Activated CD8-positive, alpha-beta T cell treated with anti-CD3 and anti-CD28 coated beads for 36 hours (primary cell): ENCODE data around the gene INAFM1. TPM values are rescaled to one million over a fixed set of nuclear protein-coding genes. Genes with fewer than 3 reads are reported as not detected.

Experiments used
- ATAC-seq: fragments of 200-7000 bp; cut with Tn5 transposase; one replicate; pipeline ENCODE4 v1.10.0; 2021; ENCODE audit warnings: mild to moderate bottlenecking, moderate library complexity
- CTCF ChIA-PET: fragments of 350-600 bp; sonication (Branson Sonifier 250); formaldehyde crosslinking; loops from one replicate; lab custom pipeline; 2021; ENCODE audit warnings: antibody characterized with exemption; lab: Charles Lee
- POLR2A ChIA-PET: fragments of 350-600 bp; sonication (Branson Sonifier 250); formaldehyde crosslinking; loops from one replicate; lab custom pipeline; 2021; ENCODE audit warnings: antibody characterized with exemption; lab: Charles Lee
- DNase-seq: peaks from one replicate; pipeline ENCODE4 v3.0.0-alpha.2; 2020
- H3K27ac Mint-ChIP-seq: one replicate; pipeline ENCODE4 v1.8.0; 2021; ENCODE audit warnings: mild to moderate bottlenecking, mixed read lengths
- H3K27me3 Mint-ChIP-seq: one replicate; pipeline ENCODE4 v1.8.0; 2021; ENCODE audit warnings: mixed read lengths
- H3K36me3 Mint-ChIP-seq: one replicate; pipeline ENCODE4 v1.8.0; 2021; ENCODE audit warnings: low read depth, mixed read lengths
- H3K4me1 Mint-ChIP-seq: one replicate; pipeline ENCODE4 v1.8.0; 2021; ENCODE audit warnings: low read depth, mixed read lengths
- H3K4me3 Mint-ChIP-seq: one replicate; pipeline ENCODE4 v1.8.0; 2021; ENCODE audit warnings: mild to moderate bottlenecking, moderate library complexity, mixed read lengths
- H3K9me3 Mint-ChIP-seq: one replicate; pipeline ENCODE4 v1.8.0; 2021; ENCODE audit warnings: mixed read lengths
- intact Hi-C: fragments of 100-400 bp; cut with micrococcal nuclease; formaldehyde crosslinking; loops from one replicate; pipeline ENCODE4 v1.10.0; 2022
- total RNA-seq, 2 experiments: library from RNA; stranded (reverse); gene quantifications; one replicate each; pipeline ENCODE4 v1.2.3, GENCODE V29; 2021
- TF ChIP-seq, protein P1 (sequence below): fragments of 200-600 bp; IDR thresholded peaks from one replicate; pipeline ENCODE4 v1.8.0; 2022; ENCODE audit warnings: antibody characterized with exemption, mild to moderate bottlenecking

The INAFM1 gene
- 10 to 100 TPM; 11.4 to 12.7 TPM for total RNA-seq

DNA sequence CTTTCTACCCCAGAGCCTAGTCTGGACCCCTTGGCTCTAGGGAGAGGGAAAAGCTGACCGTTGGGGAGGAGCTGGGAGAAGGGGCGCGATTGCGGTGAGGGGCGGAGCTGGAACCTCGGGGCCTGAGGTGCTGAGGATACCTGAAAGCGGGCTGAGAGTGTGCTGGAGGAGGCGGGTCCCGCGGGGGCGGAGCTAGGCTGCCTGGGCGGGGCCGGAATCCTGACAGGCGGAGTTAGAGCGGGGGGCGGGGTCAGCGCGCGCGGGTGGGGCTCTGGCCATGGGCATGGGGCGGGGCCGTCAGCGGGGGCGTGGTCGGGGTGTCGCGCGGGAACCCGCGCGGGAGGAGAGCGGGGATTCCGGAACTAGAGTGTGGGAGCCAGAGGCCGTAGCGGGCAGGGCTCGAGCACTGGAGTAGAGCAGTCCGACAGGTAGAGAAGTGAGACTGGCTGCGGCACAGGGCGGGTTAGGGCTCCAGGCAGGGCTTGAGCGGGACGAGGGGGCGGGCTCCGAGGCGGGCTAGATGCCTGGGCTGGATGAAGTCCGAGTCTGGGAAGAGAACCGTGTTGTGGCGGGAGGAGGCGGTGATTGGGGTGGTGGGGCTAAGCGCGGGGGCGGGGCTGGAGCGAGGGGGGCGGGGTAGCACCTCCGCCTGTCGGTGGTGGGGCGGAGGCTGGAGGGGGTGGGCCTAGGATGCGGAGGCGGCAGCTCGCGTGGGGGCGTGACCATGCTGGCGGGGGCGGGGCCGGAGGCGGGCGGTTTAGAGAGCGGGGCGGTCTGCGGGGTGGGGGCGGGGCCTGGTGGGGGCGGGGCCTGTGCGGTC, at the start of gene INAFM1:
TSS of gene INAFM1 (plus strand) at position 815 of the 820 bp plus-strand sequence. CDS start 35 bp downstream, outside the sequence.
- TF ChIP-seq, protein P1, sequence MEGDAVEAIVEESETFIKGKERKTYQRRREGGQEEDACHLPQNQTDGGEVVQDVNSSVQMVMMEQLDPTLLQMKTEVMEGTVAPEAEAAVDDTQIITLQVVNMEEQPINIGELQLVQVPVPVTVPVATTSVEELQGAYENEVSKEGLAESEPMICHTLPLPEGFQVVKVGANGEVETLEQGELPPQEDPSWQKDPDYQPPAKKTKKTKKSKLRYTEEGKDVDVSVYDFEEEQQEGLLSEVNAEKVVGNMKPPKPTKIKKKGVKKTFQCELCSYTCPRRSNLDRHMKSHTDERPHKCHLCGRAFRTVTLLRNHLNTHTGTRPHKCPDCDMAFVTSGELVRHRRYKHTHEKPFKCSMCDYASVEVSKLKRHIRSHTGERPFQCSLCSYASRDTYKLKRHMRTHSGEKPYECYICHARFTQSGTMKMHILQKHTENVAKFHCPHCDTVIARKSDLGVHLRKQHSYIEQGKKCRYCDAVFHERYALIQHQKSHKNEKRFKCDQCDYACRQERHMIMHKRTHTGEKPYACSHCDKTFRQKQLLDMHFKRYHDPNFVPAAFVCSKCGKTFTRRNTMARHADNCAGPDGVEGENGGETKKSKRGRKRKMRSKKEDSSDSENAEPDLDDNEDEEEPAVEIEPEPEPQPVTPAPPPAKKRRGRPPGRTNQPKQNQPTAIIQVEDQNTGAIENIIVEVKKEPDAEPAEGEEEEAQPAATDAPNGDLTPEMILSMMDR, result no peak
- CTCF ChIA-PET, result interaction anchor here (1.0 to 3.7 kb wide), 7 partner anchors 11 to 151 kb away, joined by 3 to 22 read pairs (median 10); no protein-coding TSS in a partner anchor
- intact Hi-C loops, result no loop called here
- DNase-seq (peak; percentile 100), ATAC-seq (peak; percentile 80)
- H3K27me3 Mint-ChIP-seq, result no peaks in the 10 kb centered on the region
- no peaks in the 10 kb centered on the region for H3K9me3 Mint-ChIP-seq
- peaks cover 26% of the 10 kb centered on the region for H3K4me1 Mint-ChIP-seq
- POLR2A ChIA-PET, result interaction anchor here (0.7 to 3.9 kb wide), 12 partner anchors 9 to 154 kb away, joined by 3 to 33 read pairs (median 4); partner anchors contain the start of gene CCDC9
- peak within 1 kb of the TSS; percentile 92 for H3K4me3 Mint-ChIP-seq
- H3K36me3 Mint-ChIP-seq, result peaks cover 7% of the 10 kb centered on the region
- peak within 1 kb of the TSS; percentile 99 for H3K27ac Mint-ChIP-seq

DNA sequence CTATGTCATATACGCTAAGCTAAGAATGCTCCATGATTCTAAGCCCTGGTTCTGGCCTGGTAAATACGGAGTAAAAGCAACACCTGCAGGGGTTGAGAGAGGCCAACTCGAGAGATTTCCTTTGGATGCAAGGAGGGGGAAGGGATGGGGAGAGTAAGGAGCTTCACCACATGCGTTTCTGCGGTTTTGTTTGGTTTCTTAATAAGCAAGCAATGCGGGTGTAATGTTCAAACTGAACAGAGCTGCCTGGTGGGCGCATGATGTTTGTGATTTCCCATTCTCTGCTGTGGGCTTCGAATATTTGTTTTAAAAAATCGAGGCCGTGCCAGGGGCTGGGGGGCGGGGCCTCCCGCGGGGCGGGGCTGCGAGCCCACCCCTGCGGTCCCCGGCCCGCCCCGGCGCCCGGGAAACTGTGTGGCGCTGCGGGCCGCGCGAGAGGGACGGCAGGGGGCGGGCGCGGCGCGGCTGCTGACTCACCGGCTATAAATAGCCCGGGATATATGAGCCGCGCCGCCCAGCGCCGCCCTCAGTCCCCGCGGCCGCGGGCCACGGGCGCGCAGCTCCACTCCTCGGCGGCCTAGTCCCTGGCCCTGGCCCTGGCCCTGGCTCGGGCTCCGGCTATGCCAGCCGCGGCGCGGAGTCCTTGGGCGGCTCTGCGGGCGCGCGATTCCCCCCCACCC, 48.8 kb upstream of the INAFM1 start:
- intact Hi-C loops, result loop anchor here (5.0 kb wide), 1 partner anchor 39 kb away; no protein-coding TSS in a partner anchor
- peaks cover 8% of the 10 kb centered on the region for H3K4me1 Mint-ChIP-seq
- TF ChIP-seq, protein P1, result peak; percentile 49
- peaks cover 17% of the 10 kb centered on the region for H3K36me3 Mint-ChIP-seq
- CTCF ChIA-PET, result interaction anchor here (0.7 to 6.5 kb wide), 13 partner anchors 9 to 116 kb away, joined by 3 to 68 read pairs (median 4); no protein-coding TSS in a partner anchor
- H3K27ac Mint-ChIP-seq, result peak overlapping the region; percentile 72
- H3K27me3 Mint-ChIP-seq, result no peaks in the 10 kb centered on the region
- no peaks in the 10 kb centered on the region for H3K9me3 Mint-ChIP-seq
- ATAC-seq (peak; percentile 63), DNase-seq (peak; percentile 86)
- peak overlapping the region; percentile 82 for H3K4me3 Mint-ChIP-seq
- POLR2A ChIA-PET, result interaction anchor here (0.5 to 4.0 kb wide), 23 partner anchors 10 to 124 kb away, joined by 3 to 38 read pairs (median 6); partner anchors contain the start of genes CCDC9 and ZC3H4

DNA sequence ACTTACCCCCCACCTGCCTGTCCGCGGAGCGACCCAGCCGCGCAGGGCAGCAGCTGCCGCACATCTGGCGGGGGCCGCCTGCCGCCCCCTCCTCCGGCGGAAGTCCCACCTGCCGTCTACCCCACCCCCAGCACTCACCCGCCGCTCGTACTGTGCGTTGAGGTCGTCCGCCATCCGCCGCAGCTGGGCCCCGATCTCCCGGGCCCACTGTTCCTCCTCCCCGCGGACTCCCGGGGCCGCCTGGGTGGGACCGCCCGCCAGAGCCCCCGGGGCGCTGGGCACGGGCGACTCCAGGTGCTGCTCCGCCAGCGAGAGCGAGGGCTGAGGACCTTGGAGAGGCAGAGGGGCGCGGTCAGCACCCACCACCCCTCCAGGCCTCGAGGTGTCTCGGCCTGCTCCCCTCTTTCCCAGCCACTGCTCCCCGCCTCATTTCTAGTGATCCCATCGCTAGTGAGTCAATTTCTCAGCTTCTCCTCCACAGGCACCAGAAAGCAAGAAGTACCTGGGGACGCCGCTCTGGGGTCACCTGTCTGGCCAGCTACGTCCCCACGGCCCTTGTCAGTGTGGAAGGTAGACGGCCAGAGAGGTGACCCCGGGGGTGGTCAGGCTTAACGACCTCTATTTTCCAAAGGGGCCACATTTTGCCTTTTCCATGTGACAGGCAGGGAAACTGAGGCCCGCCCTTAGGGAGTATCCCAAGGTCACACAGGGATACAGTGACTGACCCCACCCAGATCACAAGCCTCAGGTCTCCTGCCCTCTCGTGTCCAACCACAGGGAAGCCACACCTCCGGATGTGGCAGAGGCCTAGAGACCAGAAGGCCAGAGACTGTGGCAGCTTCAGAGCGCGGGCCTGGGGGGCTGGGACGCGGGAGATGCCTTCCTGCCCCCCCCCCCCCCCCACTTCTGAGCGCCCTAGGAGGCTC, 48.0 kb upstream of the INAFM1 start:
- H3K27ac Mint-ChIP-seq, result peak overlapping the region; percentile 93
- POLR2A ChIA-PET, result interaction anchor here (0.7 to 4.0 kb wide), 21 partner anchors 11 to 84 kb away, joined by 3 to 38 read pairs (median 6); partner anchors contain the start of gene CCDC9
- H3K4me1 Mint-ChIP-seq, result peaks cover 13% of the 10 kb centered on the region
- DNase-seq (peak; percentile 85), ATAC-seq (peak; percentile 8)
- peaks cover 17% of the 10 kb centered on the region for H3K36me3 Mint-ChIP-seq
- peak overlapping the region; percentile 82 for H3K4me3 Mint-ChIP-seq
- no peaks in the 10 kb centered on the region for H3K27me3 Mint-ChIP-seq
- CTCF ChIA-PET, result interaction anchor here (0.7 to 6.5 kb wide), 10 partner anchors 10 to 101 kb away, joined by 3 to 68 read pairs (median 6); no protein-coding TSS in a partner anchor
- TF ChIP-seq, protein P1, result no peak
- no peaks in the 10 kb centered on the region for H3K9me3 Mint-ChIP-seq
- intact Hi-C loops, result loop anchor here (5.0 kb wide), 1 partner anchor 39 kb away; no protein-coding TSS in a partner anchor
